Osteoblast (primary cell): ENCODE data around the gene SEPTIN8. TPM values are rescaled to one million over a fixed set of nuclear protein-coding genes. Genes with fewer than 3 reads are reported as not detected.

ENCODE experiments used
- DNase-seq: peaks from one replicate; pipeline ENCODE4 v3.0.0; 2011; ENCODE audit warnings: low spot score, mixed read lengths; ENCODE audit not compliant: insufficient read length; ENCODE audit errors: missing footprints
- H2AFZ ChIP-seq: 2 replicates; pipeline ENCODE4 v1.6.0; 2011; ENCODE audit warnings: mild to moderate bottlenecking, low read length
- H3K27ac ChIP-seq: 2 replicates; pipeline ENCODE4 v1.5.1; 2011; ENCODE audit warnings: mild to moderate bottlenecking, low read depth, low read length, moderate library complexity
- H3K27me3 ChIP-seq: 2 replicates; pipeline ENCODE4 v1.6.0; 2012; ENCODE audit warnings: mild to moderate bottlenecking, control low read depth, inconsistent platforms, low read length, moderate library complexity; ENCODE audit not compliant: insufficient read depth
- H3K36me3 ChIP-seq: 2 replicates; pipeline ENCODE4 v1.5.1; 2011; ENCODE audit warnings: mild to moderate bottlenecking, low read length, control low read depth, moderate library complexity; ENCODE audit not compliant: insufficient read depth
- H3K4me1 ChIP-seq: 2 replicates; pipeline ENCODE4 v1.5.1; 2011; ENCODE audit warnings: mild to moderate bottlenecking, low read length, control low read depth, moderate library complexity; ENCODE audit not compliant: insufficient read depth
- H3K4me2 ChIP-seq: 2 replicates; pipeline ENCODE4 v1.6.0; 2011; ENCODE audit warnings: mild to moderate bottlenecking, low read length; ENCODE audit not compliant: insufficient read depth
- H3K4me3 ChIP-seq: fragments of 200-600 bp; sonication (generic); 3 replicates; pipeline ENCODE4 v1.5.1; 2012; ENCODE audit warnings: mild to moderate bottlenecking, low read length, inconsistent platforms; ENCODE audit not compliant: insufficient read depth
- H3K79me2 ChIP-seq: 2 replicates; pipeline ENCODE4 v1.6.0; 2012; ENCODE audit warnings: mild to moderate bottlenecking, low read length, control low read depth, inconsistent platforms; ENCODE audit not compliant: insufficient read depth
- H3K9me3 ChIP-seq: 2 replicates; pipeline ENCODE4 v1.5.1; 2011; ENCODE audit warnings: low read depth, low read length, control low read depth
- H4K20me1 ChIP-seq: 2 replicates; pipeline ENCODE4 v1.6.0; 2012; ENCODE audit warnings: mild to moderate bottlenecking, low read length, control low read depth; ENCODE audit not compliant: insufficient read depth
- CTCF ChIP-seq: IDR thresholded peaks from 2 replicates; pipeline ENCODE4 v1.5.1; 2011; ENCODE audit warnings: mild to moderate bottlenecking, low read depth, low read length, moderate library complexity; ENCODE audit errors: extremely low read depth
- total RNA-seq: library from RNA; depleted of rRNA; stranded (reverse); fragments of >200 nt; gene quantifications from 2 replicates; pipeline ENCODE4 v1.2.3, GENCODE V29; 2012

The SEPTIN8 gene, protein sequence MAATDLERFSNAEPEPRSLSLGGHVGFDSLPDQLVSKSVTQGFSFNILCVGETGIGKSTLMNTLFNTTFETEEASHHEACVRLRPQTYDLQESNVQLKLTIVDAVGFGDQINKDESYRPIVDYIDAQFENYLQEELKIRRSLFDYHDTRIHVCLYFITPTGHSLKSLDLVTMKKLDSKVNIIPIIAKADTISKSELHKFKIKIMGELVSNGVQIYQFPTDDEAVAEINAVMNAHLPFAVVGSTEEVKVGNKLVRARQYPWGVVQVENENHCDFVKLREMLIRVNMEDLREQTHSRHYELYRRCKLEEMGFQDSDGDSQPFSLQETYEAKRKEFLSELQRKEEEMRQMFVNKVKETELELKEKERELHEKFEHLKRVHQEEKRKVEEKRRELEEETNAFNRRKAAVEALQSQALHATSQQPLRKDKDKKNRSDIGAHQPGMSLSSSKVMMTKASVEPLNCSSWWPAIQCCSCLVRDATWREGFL
- total RNA-seq, result 32.1 and 33.7 TPM in 2 replicates

DNA sequence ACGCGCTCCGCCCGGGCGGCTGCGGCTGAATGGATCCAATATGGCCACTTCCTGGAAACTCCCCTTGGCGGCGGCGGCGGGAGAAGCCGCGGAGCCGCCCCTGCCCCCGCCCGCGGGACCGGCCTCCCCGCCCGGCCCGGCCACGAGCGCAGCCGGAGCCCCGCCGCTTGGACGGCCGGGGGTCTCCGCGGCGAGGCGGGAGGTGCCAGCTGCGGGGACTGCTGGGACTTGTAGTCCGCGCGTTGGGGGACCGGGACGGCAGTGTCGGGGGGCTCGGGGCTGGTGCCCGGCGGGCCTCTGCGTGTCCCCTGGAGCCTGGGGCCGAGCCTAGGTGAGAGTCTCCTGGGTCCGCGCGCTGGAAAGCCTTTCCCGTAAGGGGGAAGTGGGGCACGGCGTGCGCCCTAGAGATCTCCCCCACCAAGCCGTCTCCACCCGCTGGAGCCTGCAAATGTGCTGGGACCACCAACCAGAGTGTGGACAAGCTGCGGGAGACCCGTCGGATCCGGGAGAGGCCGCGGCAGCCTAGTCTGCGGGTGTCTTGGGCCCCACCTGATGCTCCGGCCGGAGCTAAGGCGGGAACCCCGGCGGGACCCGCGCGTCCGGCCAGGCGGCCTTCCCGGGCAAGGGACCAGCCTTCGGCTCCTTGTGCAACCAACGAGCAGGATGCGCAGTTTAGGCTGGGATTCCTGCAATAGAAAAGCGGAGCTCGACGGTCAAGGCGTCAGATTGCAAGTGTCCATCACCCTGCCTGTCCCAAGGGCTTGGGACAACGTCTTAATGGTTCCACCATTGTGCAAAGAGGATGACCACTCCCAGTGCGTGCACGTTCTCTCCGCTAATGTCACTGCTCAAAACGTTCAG lies at the start of gene SEPTIN8:
SEPTIN8 (minus strand) TSS at position 31 of the 861 bp plus-strand sequence. CDS start 102 bp downstream, outside the sequence.
- peaks cover 16% of the 10 kb centered on the region for H3K4me1 ChIP-seq
- H4K20me1 ChIP-seq, result peaks cover 19% of the 10 kb centered on the region
- peaks cover 37% of the 10 kb centered on the region for H3K79me2 ChIP-seq
- peak within 1 kb of the TSS; percentile 79 for H3K4me3 ChIP-seq
- H3K27ac ChIP-seq, result no peak within 1 kb of the TSS
- H3K9me3 ChIP-seq, result no peaks in the 10 kb centered on the region
- no peaks in the 10 kb centered on the region for H3K27me3 ChIP-seq
- no peak for TF ChIP-seq CTCF
- H3K4me2 ChIP-seq, result peak within 1 kb of the TSS; percentile 85
- peak; percentile 97 for DNase-seq
- peak within 1 kb of the TSS; percentile 84 for H2AFZ ChIP-seq
- no peaks in the 10 kb centered on the region for H3K36me3 ChIP-seq

GRCh38 chr5:132826424-132827082 lies 49.5 kb upstream of the SEPTIN8 start:
- Histone ChIP-seq H3K4me2 (no peak overlapping the region), H2AFZ (no peak overlapping the region)

DNA sequence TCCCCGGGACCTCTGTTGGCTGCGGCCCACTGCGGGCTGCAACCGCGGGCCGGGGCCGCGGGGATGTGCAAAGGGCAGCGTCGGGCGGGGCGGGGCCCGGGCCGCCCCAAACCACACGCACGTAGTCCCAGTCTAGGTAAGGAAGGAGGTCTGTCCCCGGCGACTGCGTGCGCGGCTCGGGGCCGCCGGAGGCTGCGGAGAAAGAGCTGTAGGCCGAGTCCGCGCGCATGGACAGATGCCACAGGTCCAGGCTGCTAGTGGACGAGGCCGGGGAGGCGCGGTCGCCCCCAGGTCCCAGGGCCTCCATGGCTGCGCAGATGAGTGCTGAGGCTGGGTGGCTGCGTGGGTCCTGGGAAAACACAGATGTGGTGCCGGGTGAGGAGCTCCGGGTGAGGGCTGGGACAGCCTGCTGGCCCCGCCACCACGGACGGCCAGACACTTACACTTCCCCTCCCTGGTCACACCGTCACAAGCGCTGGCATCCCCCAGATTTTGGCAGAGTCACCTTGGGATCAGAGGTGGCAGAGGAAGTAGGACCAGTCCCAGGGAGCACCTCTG lies 48.9 kb upstream of the SEPTIN8 start:
- Histone ChIP-seq H3K79me2 (peaks cover 16% of the 10 kb centered on the region), H3K36me3 (peaks cover 6% of the 10 kb centered on the region), H3K9me3 (no peaks in the 10 kb centered on the region), H2AFZ (no peak overlapping the region), H3K4me3 (no peak overlapping the region), H3K4me1 (peaks cover 6% of the 10 kb centered on the region), H3K4me2 (no peak overlapping the region), H3K27me3 (no peaks in the 10 kb centered on the region), H4K20me1 (peaks cover 11% of the 10 kb centered on the region), H3K27ac (no peak overlapping the region)
- DNase-seq, result peak; percentile 72
- no peak for TF ChIP-seq CTCF

More at GRCh38 chr5:132826424-132827082, 49.5 kb upstream of the SEPTIN8 start:
- H3K79me2 ChIP-seq, result peaks cover 16% of the 10 kb centered on the region
- DNase-seq, result peak; percentile 73
- H3K9me3 ChIP-seq, result no peaks in the 10 kb centered on the region
- TF ChIP-seq CTCF, result no peak
- peaks cover 6% of the 10 kb centered on the region for H3K4me1 ChIP-seq
- no peak overlapping the region for H3K4me3 ChIP-seq
- H3K36me3 ChIP-seq, result peaks cover 6% of the 10 kb centered on the region
- no peaks in the 10 kb centered on the region for H3K27me3 ChIP-seq
- peaks cover 11% of the 10 kb centered on the region for H4K20me1 ChIP-seq
- H3K27ac ChIP-seq, result no peak overlapping the region
